Measurements from ENCODE around the gene ITCH.
"Not testable (repeated sequence)": the region's sequence is repeated elsewhere in the genome, so short reads cannot be mapped to it uniquely, and the experiment has no call there.

The ITCH gene

GRCh38 chr20:34382877-34383455 lies 19.9 kb downstream of the ITCH start:
- DNase-seq, result not testable (repeated sequence)

- no peak for DNase-seq
Measured at GRCh38 chr20:34385464-34385863, 22.4 kb downstream of the ITCH start.

- DNase-seq, result no peak
Measured at GRCh38 chr20:34388000-34388399, 24.9 kb downstream of the ITCH start.

DNA sequence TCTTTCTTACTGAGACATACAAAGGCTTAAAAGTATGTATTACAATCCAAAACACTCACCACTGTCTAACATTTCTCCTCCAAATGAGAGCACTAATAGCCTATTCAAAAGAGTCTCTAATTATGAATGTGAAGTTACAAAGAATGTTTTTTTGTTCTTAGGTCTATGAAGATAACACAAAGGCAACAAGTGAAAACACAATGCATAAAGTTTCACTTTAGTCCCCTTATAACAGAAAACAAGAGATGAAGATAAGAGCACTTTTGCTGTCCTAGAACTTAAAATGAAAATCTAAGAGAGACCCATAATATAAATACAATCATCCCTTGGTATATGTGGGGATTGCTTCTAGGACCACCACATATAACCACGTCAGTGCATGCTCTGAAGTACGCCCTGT lies 25.6 kb downstream of the ITCH start:
- DNase-seq, result no peak

DNA sequence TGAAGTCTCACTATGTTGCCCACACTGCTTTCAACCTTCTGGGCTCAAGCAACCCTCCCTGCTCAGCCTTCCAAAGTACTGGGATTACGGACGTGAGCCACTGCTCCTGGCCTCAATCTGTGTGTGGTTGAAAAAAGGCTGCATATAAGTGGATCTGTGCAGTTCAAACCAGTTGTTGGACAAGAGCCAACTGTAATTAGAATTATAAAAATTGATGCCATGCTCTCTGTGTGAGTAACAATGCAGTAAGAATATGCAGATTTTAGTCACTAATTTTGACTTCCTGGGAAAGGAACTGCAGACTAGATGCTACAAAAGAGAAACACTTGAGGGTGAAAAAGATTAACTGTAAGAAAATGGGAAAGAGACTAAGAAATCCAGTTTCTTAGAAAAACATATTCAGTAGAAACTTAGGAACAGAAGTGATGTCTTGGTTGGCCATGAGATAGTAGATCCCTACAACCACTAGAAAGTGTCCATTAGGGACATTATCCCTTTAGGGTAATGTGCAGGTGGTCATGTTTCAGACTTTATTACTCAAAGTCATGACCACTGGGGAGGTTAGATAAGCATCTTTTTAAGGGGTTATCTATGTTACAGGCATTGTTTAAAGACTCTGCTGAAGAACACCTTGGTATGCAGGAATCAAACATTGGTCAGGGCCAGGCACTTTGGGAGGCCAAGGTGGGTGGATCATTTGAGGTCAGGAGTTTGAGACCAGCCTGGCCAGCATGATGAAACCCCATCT lies 26.3 kb downstream of the ITCH start:
- no peak for DNase-seq

DNA sequence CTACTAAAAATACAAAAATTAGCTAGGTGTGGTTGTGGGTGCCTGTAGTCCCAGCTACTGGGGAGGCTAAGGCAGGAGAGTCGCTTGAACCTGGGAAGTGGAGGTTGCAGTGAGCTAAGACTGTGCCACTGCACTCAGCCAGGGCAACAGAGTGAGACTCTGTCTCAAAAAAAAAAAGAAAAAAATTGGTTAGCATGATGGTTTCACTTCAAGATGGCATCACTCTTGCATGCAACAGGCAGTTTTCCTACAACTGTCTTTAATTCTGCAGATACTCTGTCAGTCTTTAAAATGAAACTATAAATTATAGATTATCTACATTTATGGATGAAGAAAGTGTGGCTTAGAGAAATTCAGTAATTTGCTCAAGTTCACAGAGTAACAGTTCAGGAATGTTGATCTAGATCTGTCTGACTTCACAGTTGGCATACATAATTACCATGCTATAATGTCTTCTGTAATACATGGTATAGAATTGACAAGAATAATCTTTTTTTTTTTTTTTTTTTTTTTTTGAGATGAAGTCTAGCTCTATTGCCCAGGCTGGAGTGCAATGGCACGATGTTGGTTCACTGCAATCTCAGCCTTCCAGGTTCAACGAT lies 27.0 kb downstream of the ITCH start:
- DNase-seq, result no peak

- no peak for DNase-seq
Measured at GRCh38 chr20:34396408-34396807, 33.3 kb downstream of the ITCH start.

- no peak for DNase-seq
Measured at GRCh38 chr20:34397096-34397495, 34.0 kb downstream of the ITCH start.

- DNase-seq, result not testable (repeated sequence)
Measured at GRCh38 chr20:34400776-34401175, 37.7 kb downstream of the ITCH start.

DNA sequence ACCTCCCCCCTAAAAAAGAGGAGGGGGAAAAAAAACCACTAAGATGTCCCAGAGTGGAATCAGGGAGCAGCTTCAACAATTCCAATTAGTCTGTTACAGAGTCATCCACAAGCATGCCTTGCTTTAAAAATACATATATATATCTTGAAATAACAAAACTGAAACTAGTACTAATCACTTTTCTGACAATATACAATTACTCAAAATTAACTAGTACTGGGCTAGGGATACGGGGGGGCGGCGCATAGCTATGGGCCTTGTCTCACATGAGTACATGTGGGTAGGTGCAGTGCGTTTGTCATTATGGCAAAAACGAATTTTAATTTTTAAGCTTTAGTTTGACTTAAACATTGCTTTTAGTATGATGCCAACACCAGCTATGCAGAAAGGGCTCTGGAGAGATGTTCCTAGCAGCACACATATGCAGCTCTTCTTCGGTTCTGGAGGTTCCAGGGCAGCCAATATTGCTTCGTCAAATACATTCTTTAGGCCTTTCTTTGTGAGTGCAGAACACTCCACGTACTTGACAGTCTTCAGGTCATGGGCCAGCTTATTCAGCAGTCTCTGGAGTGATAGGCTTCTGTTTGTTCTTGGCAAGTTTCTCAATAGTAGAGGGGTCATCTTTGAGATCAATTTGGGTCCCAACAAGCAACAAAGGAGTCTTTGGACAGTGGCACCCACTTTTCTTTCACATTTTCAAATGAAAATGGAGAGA lies 38.8 kb downstream of the ITCH start:
- no peak for DNase-seq

DNA sequence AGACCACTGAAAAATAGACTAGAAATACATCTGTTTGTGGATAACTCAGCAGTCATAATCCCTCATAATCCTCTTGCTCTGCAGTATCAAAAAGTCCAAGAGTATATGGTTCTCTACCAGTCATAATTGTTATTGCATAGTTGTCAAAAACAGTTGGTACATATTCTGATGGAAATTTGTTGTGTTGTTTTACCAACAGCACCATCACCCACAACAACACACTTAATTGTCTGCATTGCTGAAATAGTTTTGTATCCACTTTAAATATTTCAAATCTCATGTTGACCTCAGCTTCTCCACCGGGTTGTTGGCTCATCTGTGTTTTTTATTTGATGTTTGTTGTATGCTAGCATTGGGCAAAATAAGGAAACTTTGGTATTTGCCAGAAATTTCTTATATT lies 39.4 kb downstream of the ITCH start:
- no peak for DNase-seq

DNA sequence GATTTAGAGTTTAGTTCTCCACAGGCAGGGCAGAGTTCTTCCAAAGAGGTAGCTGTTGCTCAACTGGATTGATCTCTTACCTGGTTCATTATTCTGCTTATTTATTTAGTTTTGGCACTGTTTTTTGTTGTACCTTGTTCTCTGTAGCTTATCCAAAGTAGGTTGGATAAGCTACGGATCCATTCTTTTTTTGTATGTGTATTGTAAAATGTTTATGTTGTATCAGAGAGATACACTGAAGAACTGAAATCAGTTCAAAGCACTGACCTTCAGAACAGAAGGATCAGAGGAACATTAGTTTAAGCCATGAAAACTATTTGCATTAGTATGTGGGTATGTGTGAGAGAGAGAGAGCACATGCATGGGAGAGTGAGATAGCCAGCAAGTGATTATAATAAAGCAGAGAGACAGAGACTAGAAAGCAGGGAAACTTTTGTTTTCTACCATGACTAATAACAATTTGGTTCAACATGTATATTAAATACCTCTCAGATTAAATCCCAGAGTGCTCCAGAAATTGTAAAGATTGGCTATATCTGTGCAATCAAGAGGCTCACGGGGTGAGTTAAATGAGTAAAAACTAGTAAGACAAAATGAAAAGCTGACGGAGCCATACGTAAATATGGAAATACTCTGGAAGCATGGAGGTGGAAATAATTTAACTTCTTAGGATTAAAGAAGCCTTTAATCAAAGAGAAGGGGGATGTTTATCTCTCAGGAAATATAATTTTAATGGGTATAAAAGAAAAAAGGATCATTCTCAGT lies 40.2 kb downstream of the ITCH start:
- no peak for DNase-seq

DNA sequence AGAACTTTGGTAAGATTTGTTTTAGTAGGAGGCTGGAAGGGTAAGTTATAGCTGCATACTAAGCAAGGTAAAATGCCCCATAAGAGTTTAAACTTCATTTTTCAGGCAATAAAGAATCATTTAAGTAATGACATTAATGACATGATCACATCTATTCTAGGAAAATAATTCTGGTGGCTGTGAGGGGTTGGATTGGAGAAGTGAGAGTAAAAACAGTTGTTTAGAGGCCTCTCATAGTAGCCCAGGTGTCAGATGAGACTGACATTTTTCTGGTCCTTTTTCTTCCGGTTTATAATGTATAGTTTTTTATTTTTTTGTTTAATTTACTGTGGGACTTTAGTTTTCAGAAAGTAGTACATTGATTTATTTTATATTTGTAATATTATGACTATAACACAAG lies 40.8 kb downstream of the ITCH start:
- DNase-seq, result no peak

GRCh38 chr20:34404803-34405202 lies 41.7 kb downstream of the ITCH start:
- no peak for DNase-seq

- peak; percentile 65 for DNase-seq
Measured at GRCh38 chr20:34405247-34405651, 42.2 kb downstream of the ITCH start.

GRCh38 chr20:34405942-34406341 lies 42.9 kb downstream of the ITCH start:
- DNase-seq, result not testable (repeated sequence)

DNA sequence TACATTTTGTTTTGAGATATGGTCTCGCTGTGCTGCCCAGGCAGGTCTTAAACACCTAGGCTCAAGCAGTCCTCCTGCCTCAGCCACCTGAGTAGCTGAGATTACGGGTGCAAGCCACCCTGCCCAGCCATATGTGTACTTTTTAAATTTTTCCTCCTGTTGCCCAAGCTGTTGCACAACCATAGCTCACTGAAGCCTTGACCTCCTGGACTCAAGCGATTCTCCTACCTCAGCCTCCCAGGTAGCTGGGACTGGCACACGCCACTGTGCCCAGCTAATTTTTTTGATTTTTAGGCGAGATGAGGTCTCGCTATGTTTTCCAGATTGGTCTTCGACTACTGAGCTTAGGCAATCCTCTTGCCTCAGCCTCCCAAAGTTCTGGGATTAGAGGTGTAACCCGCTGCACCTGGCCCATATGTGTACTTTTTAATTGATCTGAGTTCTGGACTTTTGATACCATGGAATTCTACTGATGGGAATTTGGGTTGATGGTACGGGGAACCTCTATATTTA lies 44.9 kb downstream of the ITCH start:
- no peak for DNase-seq

GRCh38 chr20:34410336-34410735 lies 47.3 kb downstream of the ITCH start:
- no peak for DNase-seq

DNA sequence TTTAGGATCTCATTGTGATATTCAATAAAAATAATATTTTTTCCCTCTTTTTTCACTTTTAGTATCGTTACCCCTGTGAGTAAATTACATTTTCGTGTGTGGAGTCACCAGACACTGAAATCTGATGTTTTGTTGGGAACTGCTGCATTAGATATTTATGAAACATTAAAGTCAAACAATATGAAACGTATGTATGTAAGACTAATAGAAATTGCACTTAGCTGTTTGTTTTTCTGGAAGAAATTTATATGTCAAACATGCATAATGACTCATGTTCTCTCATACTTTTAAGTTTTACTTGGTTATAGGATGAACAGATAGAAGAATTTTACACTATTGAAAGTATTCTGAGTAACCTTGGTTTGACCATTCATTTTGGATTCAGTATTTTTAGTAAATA lies 49.4 kb downstream of the ITCH start:
- no peak for DNase-seq

- not testable (repeated sequence) for DNase-seq
Measured at GRCh38 chr20:34414525-34414924, 51.5 kb downstream of the ITCH start.

DNA sequence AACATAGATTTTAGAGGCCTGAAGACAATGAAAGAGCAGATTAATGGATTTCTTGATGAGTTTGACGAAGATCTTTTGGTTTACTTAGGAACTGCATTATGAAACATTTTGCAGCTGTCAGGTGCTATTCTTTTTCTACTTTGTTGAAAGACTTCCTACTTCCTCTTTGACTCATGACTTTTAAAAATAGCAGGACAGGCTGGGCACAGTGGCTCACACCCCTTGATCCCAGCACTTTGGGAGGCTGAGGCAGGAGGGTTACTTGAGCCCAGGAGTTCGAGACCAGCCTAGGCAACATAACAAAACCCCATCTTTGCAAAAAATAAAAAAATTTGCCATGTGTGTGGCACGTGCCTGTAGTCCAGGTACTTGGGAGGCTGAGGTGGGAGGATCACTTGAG lies 52.0 kb downstream of the ITCH start:
- DNase-seq, result no peak

GRCh38 chr20:34420146-34420545 lies 57.1 kb downstream of the ITCH start:
- DNase-seq, result no peak

- no peak for DNase-seq
Measured at GRCh38 chr20:34420975-34421374, 57.9 kb downstream of the ITCH start.

All from CD4-positive, alpha-beta T cell treated with Interleukin-17A for 1 hour (primary cell).